H1 (cell line): ENCODE results near the gene RAB1A. TPM values are rescaled to one million over a fixed set of nuclear protein-coding genes. Genes with fewer than 3 reads are reported as not detected.

ENCODE experiments used
- CEBPB ChIP-seq: IDR thresholded peaks from 2 replicates; pipeline ENCODE4 v1.6.1; 2012; ENCODE audit warnings: low read depth, low read length
- GTF2F1 ChIP-seq: IDR thresholded peaks from 2 replicates; pipeline ENCODE4 v1.6.1; 2012; ENCODE audit warnings: low read depth, low read length, improper control_type of control experiment, borderline replicate concordance
- KDM1A ChIP-seq: fragments of 200-600, 300-600 bp; sonication (generic); IDR thresholded peaks from 2 replicates; pipeline ENCODE4 v1.7.1; 2016; ENCODE audit warnings: mild to moderate bottlenecking, low read length, borderline replicate concordance
- KDM4A ChIP-seq: IDR thresholded peaks from one replicate; pipeline ENCODE4 v1.7.1; 2012; ENCODE audit warnings: low read depth, mild to moderate bottlenecking, moderate library complexity, low read length, inconsistent platforms; ENCODE audit not compliant: severe bottlenecking
- RNF2 ChIP-seq: fragments of 200-900, 300-1000 bp; sonication (generic); IDR thresholded peaks from 2 replicates; pipeline ENCODE4 v1.7.1; 2016; ENCODE audit warnings: borderline replicate concordance, low read depth, mild to moderate bottlenecking, antibody characterized with exemption, low read length; ENCODE audit not compliant: poor library complexity, severe bottlenecking; ENCODE audit errors: missing control alignments
- RXRA ChIP-seq: IDR thresholded peaks from 2 replicates; pipeline ENCODE4 v1.6.1; 2011; ENCODE audit warnings: low read depth, mild to moderate bottlenecking, low read length, moderate library complexity; ENCODE audit not compliant: insufficient read depth
- SIN3A ChIP-seq, 2 experiments: IDR thresholded peaks in 1 of 2; conservative IDR thresholded peaks in 1 of 2; 2 replicates each; pipeline ENCODE4 v1.6.1; 2011 to 2012; ENCODE audit warnings: low read length in 2 of 2, improper control_type of control experiment in 1 of 2, low read depth in 1 of 2, mild to moderate bottlenecking in 1 of 2
- TEAD4 ChIP-seq: IDR thresholded peaks from 2 replicates; pipeline ENCODE4 v1.6.1; 2012; ENCODE audit warnings: low read depth, low read length, inconsistent platforms, mixed read lengths
- polyA plus RNA-seq, 7 experiments: library from polyadenylated mRNA; depleted of rRNA in 3 of 7; stranded (reverse) in 5 of 7; unstranded in 2 of 7; fragments of >200 nt in 5 of 7; fragments of 200-250 nt in 2 of 7; gene quantifications; 1 replicate in 5 of 7; 2 replicates in 1 of 7; 4 replicates in 1 of 7; pipeline versions ENCODE4 v1.2.1 to v1.2.3, GENCODE V29; 2011 to 2013; ENCODE audit warnings: missing spikeins in 2 of 7, mixed read lengths in 2 of 7
- total RNA-seq: library from RNA; stranded (reverse); fragmentation: NEBNext Ultra II Directional; extraction: Animal tissue kit (Norgen Biotek cat#: 25700); gene quantifications from 2 replicates; pipeline ENCODE4 v1.2.1, GENCODE V29; 2021
- TF ChIP-seq, protein P1 (sequence below): fragments of 300-600 bp; sonication (generic); IDR thresholded peaks from 2 replicates; pipeline ENCODE4 v1.7.1; 2012; ENCODE audit warnings: low read length, moderate library complexity, mild to moderate bottlenecking, inconsistent platforms; ENCODE audit not compliant: insufficient replicate concordance

Gene RAB1A
- total and polyA plus RNA-seq, 2 of the 8 experiments (the other 6 are each of a cell fraction or from before 2014, with no cell fraction given) = 77.9 to 120 TPM

GRCh38 chr2:65136253-65136652, 6.3 kb upstream of the RAB1A start (continued):
- TF ChIP-seq, protein P1, sequence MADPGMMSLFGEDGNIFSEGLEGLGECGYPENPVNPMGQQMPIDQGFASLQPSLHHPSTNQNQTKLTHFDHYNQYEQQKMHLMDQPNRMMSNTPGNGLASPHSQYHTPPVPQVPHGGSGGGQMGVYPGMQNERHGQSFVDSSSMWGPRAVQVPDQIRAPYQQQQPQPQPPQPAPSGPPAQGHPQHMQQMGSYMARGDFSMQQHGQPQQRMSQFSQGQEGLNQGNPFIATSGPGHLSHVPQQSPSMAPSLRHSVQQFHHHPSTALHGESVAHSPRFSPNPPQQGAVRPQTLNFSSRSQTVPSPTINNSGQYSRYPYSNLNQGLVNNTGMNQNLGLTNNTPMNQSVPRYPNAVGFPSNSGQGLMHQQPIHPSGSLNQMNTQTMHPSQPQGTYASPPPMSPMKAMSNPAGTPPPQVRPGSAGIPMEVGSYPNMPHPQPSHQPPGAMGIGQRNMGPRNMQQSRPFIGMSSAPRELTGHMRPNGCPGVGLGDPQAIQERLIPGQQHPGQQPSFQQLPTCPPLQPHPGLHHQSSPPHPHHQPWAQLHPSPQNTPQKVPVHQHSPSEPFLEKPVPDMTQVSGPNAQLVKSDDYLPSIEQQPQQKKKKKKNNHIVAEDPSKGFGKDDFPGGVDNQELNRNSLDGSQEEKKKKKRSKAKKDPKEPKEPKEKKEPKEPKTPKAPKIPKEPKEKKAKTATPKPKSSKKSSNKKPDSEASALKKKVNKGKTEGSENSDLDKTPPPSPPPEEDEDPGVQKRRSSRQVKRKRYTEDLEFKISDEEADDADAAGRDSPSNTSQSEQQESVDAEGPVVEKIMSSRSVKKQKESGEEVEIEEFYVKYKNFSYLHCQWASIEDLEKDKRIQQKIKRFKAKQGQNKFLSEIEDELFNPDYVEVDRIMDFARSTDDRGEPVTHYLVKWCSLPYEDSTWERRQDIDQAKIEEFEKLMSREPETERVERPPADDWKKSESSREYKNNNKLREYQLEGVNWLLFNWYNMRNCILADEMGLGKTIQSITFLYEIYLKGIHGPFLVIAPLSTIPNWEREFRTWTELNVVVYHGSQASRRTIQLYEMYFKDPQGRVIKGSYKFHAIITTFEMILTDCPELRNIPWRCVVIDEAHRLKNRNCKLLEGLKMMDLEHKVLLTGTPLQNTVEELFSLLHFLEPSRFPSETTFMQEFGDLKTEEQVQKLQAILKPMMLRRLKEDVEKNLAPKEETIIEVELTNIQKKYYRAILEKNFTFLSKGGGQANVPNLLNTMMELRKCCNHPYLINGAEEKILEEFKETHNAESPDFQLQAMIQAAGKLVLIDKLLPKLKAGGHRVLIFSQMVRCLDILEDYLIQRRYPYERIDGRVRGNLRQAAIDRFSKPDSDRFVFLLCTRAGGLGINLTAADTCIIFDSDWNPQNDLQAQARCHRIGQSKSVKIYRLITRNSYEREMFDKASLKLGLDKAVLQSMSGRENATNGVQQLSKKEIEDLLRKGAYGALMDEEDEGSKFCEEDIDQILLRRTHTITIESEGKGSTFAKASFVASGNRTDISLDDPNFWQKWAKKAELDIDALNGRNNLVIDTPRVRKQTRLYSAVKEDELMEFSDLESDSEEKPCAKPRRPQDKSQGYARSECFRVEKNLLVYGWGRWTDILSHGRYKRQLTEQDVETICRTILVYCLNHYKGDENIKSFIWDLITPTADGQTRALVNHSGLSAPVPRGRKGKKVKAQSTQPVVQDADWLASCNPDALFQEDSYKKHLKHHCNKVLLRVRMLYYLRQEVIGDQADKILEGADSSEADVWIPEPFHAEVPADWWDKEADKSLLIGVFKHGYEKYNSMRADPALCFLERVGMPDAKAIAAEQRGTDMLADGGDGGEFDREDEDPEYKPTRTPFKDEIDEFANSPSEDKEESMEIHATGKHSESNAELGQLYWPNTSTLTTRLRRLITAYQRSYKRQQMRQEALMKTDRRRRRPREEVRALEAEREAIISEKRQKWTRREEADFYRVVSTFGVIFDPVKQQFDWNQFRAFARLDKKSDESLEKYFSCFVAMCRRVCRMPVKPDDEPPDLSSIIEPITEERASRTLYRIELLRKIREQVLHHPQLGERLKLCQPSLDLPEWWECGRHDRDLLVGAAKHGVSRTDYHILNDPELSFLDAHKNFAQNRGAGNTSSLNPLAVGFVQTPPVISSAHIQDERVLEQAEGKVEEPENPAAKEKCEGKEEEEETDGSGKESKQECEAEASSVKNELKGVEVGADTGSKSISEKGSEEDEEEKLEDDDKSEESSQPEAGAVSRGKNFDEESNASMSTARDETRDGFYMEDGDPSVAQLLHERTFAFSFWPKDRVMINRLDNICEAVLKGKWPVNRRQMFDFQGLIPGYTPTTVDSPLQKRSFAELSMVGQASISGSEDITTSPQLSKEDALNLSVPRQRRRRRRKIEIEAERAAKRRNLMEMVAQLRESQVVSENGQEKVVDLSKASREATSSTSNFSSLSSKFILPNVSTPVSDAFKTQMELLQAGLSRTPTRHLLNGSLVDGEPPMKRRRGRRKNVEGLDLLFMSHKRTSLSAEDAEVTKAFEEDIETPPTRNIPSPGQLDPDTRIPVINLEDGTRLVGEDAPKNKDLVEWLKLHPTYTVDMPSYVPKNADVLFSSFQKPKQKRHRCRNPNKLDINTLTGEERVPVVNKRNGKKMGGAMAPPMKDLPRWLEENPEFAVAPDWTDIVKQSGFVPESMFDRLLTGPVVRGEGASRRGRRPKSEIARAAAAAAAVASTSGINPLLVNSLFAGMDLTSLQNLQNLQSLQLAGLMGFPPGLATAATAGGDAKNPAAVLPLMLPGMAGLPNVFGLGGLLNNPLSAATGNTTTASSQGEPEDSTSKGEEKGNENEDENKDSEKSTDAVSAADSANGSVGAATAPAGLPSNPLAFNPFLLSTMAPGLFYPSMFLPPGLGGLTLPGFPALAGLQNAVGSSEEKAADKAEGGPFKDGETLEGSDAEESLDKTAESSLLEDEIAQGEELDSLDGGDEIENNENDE = no peak
- TF ChIP-seq SIN3A (conservative IDR thresholded peaks at IDR 0.05 in 1 of 2, IDR thresholded peaks at IDR 0.05 in 1 of 2; ENCODE audit: low read depth in 1 of 2, low read length in 2 of 2) (no peak), KDM1A (no peak), RXRA (no peak), RNF2 (no peak), CEBPB (no peak), TEAD4 (no peak), KDM4A (no peak), GTF2F1 (no peak)
